HG03571 (cell line): ENCODE data around the gene SUN3.
A peak's percentile ranks its signal among the peaks of the same experiment; 100 is the strongest.

Experiments
- ATAC-seq: cut with Tn5 transposase; IDR thresholded peaks from one replicate; pipeline ENCODE4 v1.9.1; 2021; ENCODE audit not compliant: unreplicated experiment

The SUN3 gene

DNA sequence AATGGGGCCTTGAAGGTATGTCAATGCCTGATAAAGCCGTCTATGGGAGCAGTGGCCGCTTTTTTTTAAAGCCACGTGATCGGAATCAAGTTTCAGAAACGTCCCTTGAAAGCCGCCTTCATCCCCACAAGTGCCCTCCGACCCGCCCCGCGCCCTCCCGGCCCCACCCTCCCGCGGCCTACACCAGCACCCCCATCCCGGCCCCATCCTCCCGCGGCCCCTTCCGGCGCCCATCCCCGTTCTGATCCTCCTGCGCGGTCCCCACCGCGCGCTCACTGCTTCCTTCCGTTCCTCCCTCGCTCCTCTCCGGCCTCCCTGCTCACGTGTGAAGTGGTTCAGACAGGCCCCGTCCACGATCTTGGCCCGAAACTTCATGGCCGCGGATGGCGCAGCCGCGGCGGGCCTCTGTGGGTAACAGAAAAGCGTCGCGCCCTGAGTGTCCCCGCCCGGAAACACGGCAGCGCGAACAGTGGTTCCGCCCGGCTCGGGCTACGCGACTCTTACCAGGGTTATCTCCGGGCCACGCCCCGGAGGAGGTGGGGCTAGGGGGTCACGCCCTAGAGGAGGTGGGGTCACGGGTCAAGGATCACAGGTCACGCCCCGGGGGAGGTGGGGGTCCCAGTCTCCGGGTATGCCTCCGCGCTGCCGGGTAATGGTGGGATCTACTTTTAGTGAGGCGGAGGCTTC is 49.6 kb downstream of the SUN3 start, which contains the start of gene HUS1:
TSS of gene HUS1 (minus strand) at position 471 of the 687 bp plus-strand sequence. CDS start at position 375, 96 bp downstream.
- peak; percentile 99 for ATAC-seq

DNA sequence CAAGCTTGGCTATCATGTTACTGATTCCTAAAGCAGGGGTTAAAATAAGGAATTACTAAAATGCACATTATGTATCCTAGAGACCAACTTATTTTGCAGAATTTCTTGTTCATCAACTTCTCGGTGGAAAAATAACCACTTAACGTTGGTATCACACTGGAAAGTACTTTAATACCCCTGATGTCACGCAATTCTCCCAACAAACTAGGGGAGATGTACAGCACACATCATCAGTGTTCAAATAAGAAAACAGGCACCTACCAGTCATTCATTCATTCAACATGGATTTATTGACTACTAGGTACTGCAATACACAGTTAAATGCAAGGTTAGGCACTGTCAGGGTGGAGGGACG is 50.1 kb downstream of the SUN3 start:
- no peak for ATAC-seq

DNA sequence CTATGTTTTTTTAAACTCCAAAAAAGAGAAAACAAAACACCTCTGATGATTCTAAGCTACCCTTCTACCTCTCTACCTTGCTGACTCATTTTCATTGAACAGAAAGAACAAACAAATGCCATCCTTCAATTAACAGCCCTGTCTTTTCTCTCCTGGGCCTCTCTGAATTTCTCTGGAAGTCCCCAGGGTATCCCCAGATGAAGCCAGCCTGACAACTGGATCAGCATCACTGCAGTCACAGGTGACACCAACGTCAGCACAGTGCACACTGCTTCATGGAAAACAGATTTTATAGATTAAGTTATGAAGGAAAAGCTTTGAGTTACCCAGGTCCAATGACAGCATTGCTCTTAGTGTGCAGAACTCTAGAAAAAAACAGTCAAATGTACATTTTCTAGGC is 55.2 kb downstream of the SUN3 start:
- ATAC-seq, result no peak

DNA sequence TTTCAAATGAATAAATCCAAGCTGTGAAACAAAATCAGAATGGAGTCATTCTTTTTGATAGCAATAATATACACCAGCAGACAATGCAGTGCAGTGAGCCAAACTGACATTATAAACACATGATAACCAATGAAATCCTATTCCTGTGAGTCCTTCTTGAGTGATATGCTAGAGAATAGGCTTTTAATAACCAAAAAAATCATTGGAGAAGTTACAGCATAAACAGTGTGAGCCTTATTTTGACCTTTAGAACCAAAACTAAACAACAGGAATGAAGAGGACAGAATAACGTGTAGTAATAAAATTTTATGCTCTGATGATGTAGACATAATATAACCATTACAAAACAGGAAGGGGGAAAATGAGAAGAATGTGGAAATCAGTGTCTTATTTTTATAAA is 58.1 kb downstream of the SUN3 start:
- ATAC-seq, result no peak

- peak; percentile 79 for ATAC-seq
Observed at GRCh38 chr7:47968847-47969774, 59.8 kb downstream of the SUN3 start.

DNA sequence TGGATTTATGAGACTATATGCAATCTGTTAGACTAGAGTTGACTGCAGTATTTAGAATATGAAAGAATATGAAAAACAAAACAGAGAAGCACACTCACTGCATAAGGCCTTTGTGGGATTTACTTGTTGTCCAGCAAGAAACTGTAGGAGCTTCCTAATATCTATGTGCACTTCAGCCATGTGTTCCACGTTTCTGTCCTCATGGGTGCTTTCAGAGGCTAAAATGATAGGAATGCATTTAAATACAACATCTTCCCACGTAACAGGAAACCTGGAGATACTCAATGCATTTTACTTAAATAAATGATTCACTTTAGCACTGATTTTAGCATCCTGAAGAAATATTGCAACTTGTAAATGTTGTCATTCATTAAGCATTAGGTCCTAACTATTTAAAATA is 61.2 kb downstream of the SUN3 start:
- no peak for ATAC-seq

GRCh38 chr7:47967123-47967522 is 61.8 kb downstream of the SUN3 start:
- ATAC-seq, result no peak

GRCh38 chr7:47965456-47965855 is 63.5 kb downstream of the SUN3 start:
- ATAC-seq, result no peak

- ATAC-seq, result no peak
Observed at GRCh38 chr7:47962262-47962661, 66.6 kb downstream of the SUN3 start.

- no peak for ATAC-seq
Observed at GRCh38 chr7:47957156-47957555, 71.8 kb downstream of the SUN3 start.

DNA sequence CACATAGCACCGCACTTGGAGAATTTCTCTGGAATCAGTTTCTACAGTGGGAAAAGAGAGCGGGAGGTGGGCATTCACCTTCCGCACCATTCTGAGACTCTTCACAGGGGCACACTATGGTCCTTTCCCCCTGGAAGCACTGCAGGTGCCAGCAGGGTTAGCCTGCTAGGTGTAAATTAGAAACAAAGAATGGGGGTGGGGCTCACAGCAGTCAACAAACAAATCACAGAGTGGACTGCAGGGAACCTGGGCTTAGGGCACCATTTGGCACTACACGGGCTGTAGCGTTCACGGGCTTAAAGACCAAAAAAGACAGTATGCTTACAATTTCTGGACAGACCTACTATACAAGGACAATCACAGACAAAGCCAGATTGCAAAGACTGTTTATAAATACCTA is 72.7 kb downstream of the SUN3 start:
- ATAC-seq, result no peak

DNA sequence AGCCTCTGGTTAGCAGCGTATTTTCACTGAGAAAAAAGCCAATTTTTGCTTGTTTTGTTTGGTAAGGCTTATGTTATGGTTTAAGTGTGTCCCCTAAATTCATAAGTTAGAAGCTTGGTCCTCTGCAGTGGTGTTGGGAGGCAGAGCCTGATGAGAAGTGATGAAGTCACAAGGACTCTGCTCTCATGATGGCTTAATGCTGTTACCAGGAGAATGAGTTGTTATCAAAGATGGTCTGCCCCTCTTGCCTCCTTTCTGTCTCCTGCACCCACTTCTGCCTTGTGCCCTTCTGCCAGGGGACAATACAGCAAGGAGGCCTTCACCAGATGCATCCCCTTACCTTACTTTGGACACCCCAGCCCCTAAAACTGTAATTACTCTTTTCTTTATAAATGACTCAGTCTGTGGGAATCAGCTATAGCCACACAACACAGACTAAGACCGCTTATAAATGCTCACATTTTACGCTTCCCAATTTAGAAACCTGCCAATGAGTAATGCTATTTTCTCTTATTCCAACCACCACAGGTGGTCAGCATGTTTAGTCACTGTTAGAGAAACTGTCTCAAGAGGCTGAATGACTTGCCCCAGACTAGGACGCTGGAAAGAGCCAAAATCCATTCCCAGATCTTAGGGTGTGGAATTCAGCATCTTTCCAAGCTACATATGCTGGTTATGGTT is 74.5 kb downstream of the SUN3 start:
- ATAC-seq, result no peak

GRCh38 chr7:47953822-47954221 is 75.1 kb downstream of the SUN3 start:
- ATAC-seq, result no peak

GRCh38 chr7:47952224-47952623 is 76.7 kb downstream of the SUN3 start:
- ATAC-seq, result no peak

DNA sequence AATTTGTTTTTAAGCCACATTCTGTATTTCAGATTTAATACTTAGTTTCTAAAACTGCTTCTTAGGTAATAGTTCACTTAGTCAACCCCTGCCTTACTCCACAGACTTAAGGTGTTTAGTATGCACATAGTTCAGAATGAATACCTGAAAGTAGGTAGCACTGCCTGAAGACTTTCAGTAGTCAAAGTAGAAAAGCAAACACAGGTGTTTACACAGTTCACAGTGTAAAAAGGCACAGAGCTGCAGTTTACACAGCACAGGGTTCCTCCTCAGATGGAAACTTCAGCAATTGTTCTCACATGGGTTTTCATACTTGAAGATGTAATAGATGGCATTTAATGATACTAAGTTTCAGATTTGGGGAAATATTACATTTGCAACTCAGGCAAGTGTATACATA is 77.5 kb downstream of the SUN3 start:
- ATAC-seq, result no peak

GRCh38 chr7:47950714-47951113 is 78.2 kb downstream of the SUN3 start:
- no peak for ATAC-seq

GRCh38 chr7:47949703-47950102 is 79.2 kb downstream of the SUN3 start:
- ATAC-seq, result no peak

DNA sequence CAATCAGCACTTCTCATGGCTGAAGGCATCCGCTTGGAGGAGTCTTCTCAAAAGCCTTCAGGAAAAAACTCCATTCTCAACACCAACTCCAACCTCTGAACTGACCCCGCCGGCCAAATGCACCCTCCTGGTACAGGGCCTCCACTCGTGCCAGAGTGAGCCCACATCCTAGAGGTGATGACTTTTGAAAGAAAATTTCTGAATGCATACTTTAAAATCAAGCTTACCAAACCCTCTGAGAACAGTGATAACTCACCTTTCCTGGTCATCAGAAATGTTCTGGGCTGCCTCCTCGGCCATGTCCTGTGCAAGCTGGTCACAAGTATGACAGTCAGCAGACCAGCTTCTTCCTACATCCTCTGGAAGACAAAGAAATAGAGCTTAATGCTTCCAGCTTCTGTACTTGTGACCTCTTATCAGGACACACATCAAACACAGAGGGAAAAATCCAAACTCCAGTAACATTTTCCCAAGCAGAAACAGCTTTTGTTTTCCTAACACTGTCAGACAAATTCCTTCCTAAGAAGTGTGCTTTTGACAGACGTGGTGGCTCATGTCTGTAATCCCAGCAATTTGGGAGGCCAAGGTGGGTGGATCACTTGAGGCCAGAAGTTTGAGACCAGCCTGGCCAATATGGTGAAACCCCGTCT is 80.6 kb downstream of the SUN3 start, which contains the start of gene PKD1L1:
TSS of gene PKD1L1 (minus strand) at position 326 of the 650 bp plus-strand sequence. CDS start at position 300, 26 bp downstream.
- ATAC-seq, result no peak

DNA sequence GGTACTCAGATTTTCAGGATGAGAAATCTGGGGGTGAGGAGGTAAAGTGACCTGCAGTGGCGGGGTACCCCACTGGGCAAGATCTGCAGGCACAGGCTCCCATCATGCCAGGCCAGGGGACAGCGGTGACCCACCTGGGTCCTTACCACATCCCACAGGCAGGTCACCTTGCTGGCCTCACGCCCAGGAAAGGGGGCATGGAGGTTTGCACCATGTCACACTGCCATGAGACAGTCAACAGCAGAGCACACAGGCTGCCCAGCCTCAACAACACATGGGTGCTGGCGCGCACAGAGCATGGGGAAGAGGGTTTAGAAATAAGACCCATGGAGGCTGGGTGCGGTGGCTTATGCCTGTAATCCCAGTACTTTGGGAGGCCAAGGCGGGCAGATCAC is 81.6 kb downstream of the SUN3 start:
- no peak for ATAC-seq

DNA sequence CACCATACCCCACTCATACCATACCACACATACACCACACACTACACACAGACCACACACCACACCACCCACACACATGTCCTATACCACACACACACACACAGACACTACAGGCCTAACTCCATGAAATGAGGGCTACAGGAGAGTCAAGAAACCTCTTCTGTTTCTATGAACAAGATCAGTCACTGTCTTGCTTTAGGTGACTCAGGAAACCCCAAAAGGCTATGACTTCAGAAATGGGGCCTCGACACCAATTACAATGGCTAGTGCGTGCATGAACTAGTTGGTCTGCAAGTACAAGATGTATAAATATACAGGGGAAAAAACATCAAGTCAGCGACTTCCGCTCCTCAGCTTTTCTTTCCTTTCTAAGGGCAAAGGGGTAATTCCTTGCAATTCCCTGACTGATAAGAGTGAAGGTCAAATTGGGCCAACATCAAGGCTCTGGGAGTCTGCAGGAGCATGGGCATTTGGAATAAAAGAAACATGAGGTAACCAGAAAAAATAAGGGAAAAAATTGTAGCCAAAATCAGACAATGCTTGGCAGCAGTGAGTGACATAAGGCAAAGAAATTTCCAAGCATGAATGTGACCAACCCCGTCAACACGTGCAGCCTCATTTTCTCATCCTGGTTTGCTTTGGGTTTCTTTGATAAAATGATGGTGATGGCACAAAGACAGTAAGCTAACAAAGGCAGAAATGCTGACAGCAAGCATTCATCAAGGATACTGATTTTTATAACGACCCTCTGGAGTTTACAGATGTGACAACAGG is 82.1 kb downstream of the SUN3 start:
- no peak for ATAC-seq
